Ishikawa (cell line): ENCODE data around the gene TMBIM1.

ENCODE experiments used
- CEBPB ChIP-seq: IDR thresholded peaks from 2 replicates; pipeline ENCODE4 v1.6.1; 2012
- CREB1 ChIP-seq: IDR thresholded peaks from 2 replicates; pipeline ENCODE4 v1.6.1; 2012; ENCODE audit warnings: low read depth
- EGR1 ChIP-seq: IDR thresholded peaks from 2 replicates; pipeline ENCODE4 v1.6.1; 2012
- EP300 ChIP-seq: IDR thresholded peaks from 2 replicates; pipeline ENCODE4 v1.6.1; 2012; ENCODE audit warnings: borderline replicate concordance
- FOXM1 ChIP-seq: IDR thresholded peaks from 2 replicates; pipeline ENCODE4 v1.6.1; 2012; ENCODE audit warnings: low read depth, borderline replicate concordance
- NFIC ChIP-seq: IDR thresholded peaks from 2 replicates; pipeline ENCODE4 v1.6.1; 2012
- RAD21 ChIP-seq: IDR thresholded peaks from 2 replicates; pipeline ENCODE4 v1.6.1; 2012; ENCODE audit warnings: low read depth
- TAF1 ChIP-seq: IDR thresholded peaks from 2 replicates; pipeline ENCODE4 v1.6.1; 2012; ENCODE audit warnings: low read depth, mild to moderate bottlenecking
- TCF12 ChIP-seq: IDR thresholded peaks from 2 replicates; pipeline ENCODE4 v1.6.1; 2012; ENCODE audit warnings: low read depth
- TEAD4 ChIP-seq: IDR thresholded peaks from 2 replicates; pipeline ENCODE4 v1.6.1; 2012
- YY1 ChIP-seq: IDR thresholded peaks from 2 replicates; pipeline ENCODE4 v1.6.1; 2012; ENCODE audit warnings: low read depth
- ZBTB7A ChIP-seq: IDR thresholded peaks from 2 replicates; pipeline ENCODE4 v1.6.1; 2012; ENCODE audit warnings: low read depth
- TF ChIP-seq, protein P1 (sequence below): IDR thresholded peaks from 2 replicates; pipeline ENCODE4 v1.6.1; 2012
- TF ChIP-seq, protein P2 (sequence below): IDR thresholded peaks from 2 replicates; pipeline ENCODE4 v1.6.1; 2012
- TF ChIP-seq, protein P3 (sequence below): IDR thresholded peaks from 2 replicates; pipeline ENCODE4 v1.6.1; 2012; ENCODE audit warnings: low read depth, mild to moderate bottlenecking

Gene TMBIM1

DNA sequence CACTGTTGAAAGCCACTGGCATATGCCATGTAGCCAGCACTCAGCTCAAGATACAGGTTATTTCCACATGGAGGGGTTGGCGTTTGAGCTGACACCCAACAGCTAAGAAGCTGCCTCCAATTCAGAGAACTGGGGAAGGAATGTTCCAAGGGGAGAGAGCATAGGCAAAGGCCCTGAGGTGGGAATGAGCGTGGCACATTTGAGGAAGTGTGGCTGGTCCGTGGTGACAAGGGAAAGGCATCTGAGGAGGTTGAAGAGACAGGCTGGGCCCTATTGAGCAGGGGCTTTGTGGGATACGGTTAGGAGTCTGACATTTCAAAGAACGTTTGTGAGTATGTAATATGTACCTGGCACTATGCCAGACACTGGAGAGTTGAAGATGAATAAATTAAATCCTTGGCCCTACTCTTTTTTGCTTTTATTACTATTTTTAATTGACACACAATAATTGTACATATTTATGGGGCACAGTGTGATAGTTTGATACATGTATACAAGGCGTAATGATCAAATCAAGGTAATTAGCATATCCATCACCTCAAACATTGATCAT, 27.6 kb upstream of the TMBIM1 start:
- TF ChIP-seq NFIC (peak; percentile 61), TAF1 (no peak), FOXM1 (no peak)

DNA sequence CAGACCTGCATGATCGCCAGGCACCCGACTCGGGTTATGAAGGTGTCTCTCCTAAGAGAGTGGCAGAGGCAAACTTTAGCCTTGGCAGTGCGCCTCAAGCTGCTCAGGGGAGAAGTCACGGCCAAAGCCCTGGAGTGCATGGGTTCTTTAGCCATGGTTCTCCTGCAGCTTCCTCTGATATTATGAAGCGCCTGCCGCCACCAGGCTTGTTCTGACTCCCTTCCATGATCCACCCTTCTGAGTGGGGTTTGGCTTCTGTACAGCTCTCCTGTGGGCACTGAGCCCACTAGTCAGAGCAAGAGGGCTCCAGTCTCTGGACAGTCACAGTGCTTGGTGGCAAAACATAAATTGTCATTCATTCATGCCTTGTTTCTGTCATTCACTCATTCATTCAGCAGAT, 25.9 kb upstream of the TMBIM1 start:
- TF ChIP-seq, protein P1, sequence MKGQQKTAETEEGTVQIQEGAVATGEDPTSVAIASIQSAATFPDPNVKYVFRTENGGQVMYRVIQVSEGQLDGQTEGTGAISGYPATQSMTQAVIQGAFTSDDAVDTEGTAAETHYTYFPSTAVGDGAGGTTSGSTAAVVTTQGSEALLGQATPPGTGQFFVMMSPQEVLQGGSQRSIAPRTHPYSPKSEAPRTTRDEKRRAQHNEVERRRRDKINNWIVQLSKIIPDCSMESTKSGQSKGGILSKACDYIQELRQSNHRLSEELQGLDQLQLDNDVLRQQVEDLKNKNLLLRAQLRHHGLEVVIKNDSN: no peak
- TF ChIP-seq EP300 (no peak), NFIC (no peak), CREB1 (no peak), YY1 (no peak), FOXM1 (no peak), RAD21 (no peak), EGR1 (no peak), ZBTB7A (no peak), CEBPB (no peak), TCF12 (no peak), TAF1 (no peak), TEAD4 (no peak)
- TF ChIP-seq, protein P2, sequence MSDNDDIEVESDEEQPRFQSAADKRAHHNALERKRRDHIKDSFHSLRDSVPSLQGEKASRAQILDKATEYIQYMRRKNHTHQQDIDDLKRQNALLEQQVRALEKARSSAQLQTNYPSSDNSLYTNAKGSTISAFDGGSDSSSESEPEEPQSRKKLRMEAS: no peak
- TF ChIP-seq, protein P3, sequence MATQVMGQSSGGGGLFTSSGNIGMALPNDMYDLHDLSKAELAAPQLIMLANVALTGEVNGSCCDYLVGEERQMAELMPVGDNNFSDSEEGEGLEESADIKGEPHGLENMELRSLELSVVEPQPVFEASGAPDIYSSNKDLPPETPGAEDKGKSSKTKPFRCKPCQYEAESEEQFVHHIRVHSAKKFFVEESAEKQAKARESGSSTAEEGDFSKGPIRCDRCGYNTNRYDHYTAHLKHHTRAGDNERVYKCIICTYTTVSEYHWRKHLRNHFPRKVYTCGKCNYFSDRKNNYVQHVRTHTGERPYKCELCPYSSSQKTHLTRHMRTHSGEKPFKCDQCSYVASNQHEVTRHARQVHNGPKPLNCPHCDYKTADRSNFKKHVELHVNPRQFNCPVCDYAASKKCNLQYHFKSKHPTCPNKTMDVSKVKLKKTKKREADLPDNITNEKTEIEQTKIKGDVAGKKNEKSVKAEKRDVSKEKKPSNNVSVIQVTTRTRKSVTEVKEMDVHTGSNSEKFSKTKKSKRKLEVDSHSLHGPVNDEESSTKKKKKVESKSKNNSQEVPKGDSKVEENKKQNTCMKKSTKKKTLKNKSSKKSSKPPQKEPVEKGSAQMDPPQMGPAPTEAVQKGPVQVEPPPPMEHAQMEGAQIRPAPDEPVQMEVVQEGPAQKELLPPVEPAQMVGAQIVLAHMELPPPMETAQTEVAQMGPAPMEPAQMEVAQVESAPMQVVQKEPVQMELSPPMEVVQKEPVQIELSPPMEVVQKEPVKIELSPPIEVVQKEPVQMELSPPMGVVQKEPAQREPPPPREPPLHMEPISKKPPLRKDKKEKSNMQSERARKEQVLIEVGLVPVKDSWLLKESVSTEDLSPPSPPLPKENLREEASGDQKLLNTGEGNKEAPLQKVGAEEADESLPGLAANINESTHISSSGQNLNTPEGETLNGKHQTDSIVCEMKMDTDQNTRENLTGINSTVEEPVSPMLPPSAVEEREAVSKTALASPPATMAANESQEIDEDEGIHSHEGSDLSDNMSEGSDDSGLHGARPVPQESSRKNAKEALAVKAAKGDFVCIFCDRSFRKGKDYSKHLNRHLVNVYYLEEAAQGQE: no peak

DNA sequence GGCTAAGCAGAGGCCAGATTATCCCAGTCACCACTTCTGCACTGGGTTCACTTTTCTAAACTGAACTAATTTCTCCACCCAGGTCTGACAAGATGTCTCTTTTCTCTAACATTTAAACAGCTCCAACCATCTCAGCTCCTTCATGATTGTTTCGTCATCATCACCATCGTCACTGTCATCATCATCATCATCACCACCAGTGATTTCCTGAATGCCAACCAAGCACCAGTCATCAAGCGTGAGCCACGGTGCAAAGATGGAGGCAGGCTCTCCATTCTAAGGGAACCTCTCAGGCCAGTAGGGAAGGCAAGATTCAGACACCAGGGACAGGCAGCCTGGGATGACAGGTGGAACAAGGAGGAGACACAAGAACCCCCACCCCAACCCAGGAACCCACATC, 25.5 kb upstream of the TMBIM1 start:
- no peak for TF ChIP-seq TCF12
- TF ChIP-seq EP300: no peak
- TF ChIP-seq CREB1: no peak
- TF ChIP-seq, protein P2: no peak
- TF ChIP-seq TEAD4: no peak
- no peak for TF ChIP-seq FOXM1
- TF ChIP-seq TAF1: no peak
- TF ChIP-seq, protein P3: no peak
- TF ChIP-seq EGR1: no peak
- TF ChIP-seq CEBPB: no peak
- TF ChIP-seq RAD21: no peak
- no peak for TF ChIP-seq NFIC
- no peak for TF ChIP-seq ZBTB7A
- TF ChIP-seq, protein P1: no peak
- no peak for TF ChIP-seq YY1

DNA sequence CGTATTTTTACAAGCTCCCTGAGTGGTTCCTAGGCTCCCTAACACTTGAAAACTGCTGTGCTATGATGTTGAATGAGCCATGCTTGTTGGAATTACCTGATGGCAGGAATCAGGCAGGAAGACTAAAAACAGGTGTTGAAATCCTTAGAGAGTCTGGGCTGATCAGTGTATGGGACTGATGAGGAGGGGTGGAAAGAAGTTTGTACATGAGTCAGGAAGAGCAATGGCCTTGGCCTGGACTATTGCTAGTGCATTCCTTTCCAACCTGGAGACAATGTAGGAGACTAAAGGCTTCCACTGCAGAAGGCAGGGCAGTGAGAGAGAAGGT, 25.0 kb upstream of the TMBIM1 start:
- TF ChIP-seq EGR1 (no peak), RAD21 (no peak), YY1 (no peak), TCF12 (no peak), TAF1 (no peak), ZBTB7A (no peak), NFIC (no peak), CEBPB (no peak)
- TF ChIP-seq, protein P2: no peak
- TF ChIP-seq, protein P1: no peak

DNA sequence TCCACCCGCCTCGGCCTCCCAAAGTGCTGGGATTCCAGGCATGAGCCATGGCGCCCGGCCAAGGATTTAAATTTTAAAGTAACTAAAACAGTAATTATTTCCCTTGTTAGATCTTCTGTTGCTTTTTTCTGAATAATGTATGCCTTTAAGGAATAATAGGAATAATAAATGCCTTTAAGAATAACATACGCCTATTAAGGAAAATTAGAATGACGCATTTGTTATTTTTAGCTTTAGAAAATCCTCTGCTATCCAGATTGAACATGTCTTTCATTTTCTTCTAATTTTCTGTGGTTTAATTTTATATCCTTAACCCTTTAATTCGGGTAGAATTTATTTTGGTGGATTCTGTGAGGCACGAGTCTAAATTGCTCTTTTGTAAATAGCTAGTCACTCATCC, 23.1 kb upstream of the TMBIM1 start:
- TF ChIP-seq TAF1 (no peak), EP300 (no peak), TCF12 (no peak), FOXM1 (no peak)
- TF ChIP-seq, protein P2: no peak

DNA sequence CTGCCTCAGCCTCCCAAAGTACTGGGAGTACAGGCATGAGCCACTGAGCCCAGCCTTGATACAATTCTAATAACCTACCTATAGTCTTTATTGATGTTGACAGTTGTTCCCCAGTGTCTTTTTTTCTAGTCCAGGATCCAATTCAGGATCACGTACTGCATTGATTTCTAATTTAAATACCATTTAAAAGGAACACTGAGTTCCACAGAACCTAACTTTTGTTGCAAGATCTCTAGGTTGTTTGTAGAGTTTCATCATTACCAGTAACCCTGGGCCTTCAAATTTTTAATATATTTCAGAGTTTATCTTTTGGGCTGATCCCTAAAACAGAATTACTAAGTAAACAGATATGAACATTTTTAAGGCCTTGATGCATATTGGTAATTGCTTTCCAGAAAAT, 21.1 kb upstream of the TMBIM1 start:
- TF ChIP-seq EGR1: no peak
- no peak for TF ChIP-seq YY1
- TF ChIP-seq, protein P3: no peak
- no peak for TF ChIP-seq ZBTB7A
- TF ChIP-seq RAD21: no peak
- TF ChIP-seq, protein P1: no peak
- no peak for TF ChIP-seq TEAD4
- TF ChIP-seq, protein P2: no peak
- no peak for TF ChIP-seq TAF1
- TF ChIP-seq CREB1: no peak
- no peak for TF ChIP-seq NFIC
- no peak for TF ChIP-seq TCF12
- no peak for TF ChIP-seq FOXM1
- no peak for TF ChIP-seq EP300
- TF ChIP-seq CEBPB: no peak
